IPS-11a (cell line): ENCODE measurements around the gene PLEKHA7.

ENCODE experiments used
- H3K4me3 ChIP-seq: one replicate; pipeline ENCODE4 v1.5.1; 2013; ENCODE audit warnings: low read depth, low read length, control low read depth

PLEKHA7 gene

GRCh38 chr11:16854979-16855378 lies 159.2 kb downstream of the PLEKHA7 start:
- H3K4me3 ChIP-seq, result no peak overlapping the region

- no peak overlapping the region for H3K4me3 ChIP-seq
These were observed 160.4 kb downstream of the PLEKHA7 start for GRCh38 chr11:16853859-16854258.

DNA sequence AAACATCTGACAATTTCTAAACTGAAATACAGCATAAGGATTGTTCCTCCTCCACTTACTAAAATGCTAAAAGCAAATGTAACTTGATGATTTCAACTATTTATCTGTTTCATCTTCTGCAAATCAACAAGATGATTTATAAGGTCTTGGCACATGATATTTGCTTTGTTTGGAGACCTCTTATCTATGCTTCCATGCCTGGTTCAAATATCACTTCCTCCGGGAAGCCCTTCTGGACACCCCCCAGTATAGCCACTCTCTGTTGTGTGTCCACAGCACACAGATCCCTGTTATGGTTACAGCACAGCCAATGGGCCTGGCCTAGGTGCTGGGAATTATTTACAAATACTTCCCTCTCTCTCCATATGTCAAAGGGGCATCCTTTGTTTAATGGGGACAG lies 160.9 kb downstream of the PLEKHA7 start:
- no peak overlapping the region for H3K4me3 ChIP-seq

- no peak overlapping the region for H3K4me3 ChIP-seq
These were observed 167.9 kb downstream of the PLEKHA7 start for GRCh38 chr11:16846305-16846704.

GRCh38 chr11:16844268-16844771 lies 169.9 kb downstream of the PLEKHA7 start:
- no peak overlapping the region for H3K4me3 ChIP-seq

GRCh38 chr11:16843294-16843693 lies 170.9 kb downstream of the PLEKHA7 start:
- no peak overlapping the region for H3K4me3 ChIP-seq

DNA sequence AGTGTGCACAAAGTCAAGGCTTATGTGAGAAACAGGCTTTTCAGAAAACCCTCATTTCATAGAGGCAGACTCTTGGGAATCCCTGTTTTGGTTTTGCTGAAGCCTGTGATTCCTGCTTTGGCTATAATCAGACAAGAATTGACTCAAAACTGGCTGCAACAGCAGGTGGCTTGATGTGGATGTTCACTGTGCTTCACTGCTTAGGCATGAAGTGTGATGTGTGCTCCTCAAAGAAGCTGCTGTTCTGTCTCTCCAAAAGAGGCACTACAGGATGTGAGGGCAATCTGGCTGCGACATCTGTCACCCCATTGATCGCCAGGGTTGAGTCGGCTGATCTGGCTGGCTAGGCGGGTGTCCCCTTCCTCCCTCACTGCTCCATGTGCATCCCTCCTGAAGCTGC lies 172.2 kb downstream of the PLEKHA7 start:
- no peak overlapping the region for H3K4me3 ChIP-seq

GRCh38 chr11:16841481-16841880 lies 172.7 kb downstream of the PLEKHA7 start:
- no peak overlapping the region for H3K4me3 ChIP-seq

DNA sequence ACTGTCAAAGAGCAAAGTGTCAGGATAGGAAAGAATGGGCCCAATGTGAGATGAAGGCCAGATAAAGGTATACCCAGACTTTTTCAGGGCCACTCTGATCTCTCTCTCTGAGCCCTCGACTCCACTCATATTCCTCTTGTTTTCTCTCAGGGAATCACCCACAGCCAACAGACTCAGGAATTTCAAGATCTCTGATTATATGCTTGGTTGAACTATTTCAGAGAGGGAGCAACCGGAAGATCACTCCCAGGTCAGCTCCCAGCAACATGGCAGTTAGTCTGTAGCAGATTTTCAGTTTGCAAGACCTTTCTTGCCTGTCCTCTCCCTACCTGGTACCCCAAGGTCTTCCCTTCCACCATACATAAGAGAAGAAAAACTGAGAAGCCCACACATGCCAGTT lies 173.3 kb downstream of the PLEKHA7 start:
- no peak overlapping the region for H3K4me3 ChIP-seq

GRCh38 chr11:16839821-16840220 lies 174.4 kb downstream of the PLEKHA7 start:
- no peak overlapping the region for H3K4me3 ChIP-seq

GRCh38 chr11:16834384-16834783 lies 179.8 kb downstream of the PLEKHA7 start:
- H3K4me3 ChIP-seq, result no peak overlapping the region

DNA sequence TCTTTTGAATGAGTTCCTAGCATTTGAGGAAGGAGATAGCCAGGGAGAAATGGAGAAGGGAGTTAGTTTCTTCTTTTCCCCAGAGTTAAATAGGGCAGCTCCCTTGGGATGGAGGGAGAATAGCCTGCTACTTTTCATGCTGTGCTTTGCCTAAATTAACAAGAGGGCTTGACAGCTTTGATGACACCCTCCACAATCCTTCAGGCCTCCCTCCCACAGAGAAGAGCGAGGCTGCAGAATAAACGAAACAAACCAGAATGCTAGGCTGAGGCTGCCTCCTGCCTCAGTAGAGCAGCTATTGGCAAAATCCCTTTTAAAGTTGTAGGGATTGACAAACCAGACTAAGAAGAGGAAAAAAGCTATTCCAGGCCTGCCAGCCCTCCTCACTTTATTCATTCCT lies 181.2 kb downstream of the PLEKHA7 start:
- no peak overlapping the region for H3K4me3 ChIP-seq

DNA sequence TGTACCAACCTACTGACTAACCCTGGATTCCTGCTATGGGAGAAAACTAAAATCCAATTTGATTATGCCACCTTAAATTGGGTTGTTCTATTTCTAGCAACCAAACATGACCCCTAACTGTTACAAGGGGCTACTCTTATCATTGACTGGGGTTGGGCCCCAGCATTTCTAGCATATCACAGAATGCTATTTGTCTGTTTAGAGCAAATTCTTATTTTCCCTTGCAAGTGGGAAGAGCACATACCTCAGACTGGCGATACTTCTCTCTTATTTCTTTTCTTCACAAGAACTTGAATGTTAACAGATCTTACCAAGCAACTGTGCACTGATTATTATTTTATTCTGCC lies 182.0 kb downstream of the PLEKHA7 start:
- H3K4me3 ChIP-seq, result no peak overlapping the region

GRCh38 chr11:16831316-16832192 lies 182.7 kb downstream of the PLEKHA7 start:
- H3K4me3 ChIP-seq, result no peak overlapping the region

DNA sequence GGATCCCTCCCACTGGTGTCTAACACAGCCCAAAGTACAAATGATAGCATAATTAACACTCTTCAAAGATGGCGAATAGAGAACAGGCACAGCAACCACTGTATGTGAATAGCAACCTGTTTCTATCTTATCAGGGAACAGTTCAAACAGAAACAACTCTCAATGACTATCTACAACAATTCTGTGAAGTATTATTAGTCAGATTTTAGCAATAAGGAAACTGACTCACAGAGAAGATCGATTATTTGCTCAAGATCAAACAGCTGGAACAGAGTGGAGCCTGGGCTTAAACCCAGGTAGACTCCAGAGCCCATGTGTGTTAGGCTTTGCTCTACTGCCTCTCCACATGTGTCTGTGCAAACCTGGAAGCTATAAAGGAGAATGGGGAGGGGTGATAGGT lies 187.1 kb downstream of the PLEKHA7 start:
- no peak overlapping the region for H3K4me3 ChIP-seq

DNA sequence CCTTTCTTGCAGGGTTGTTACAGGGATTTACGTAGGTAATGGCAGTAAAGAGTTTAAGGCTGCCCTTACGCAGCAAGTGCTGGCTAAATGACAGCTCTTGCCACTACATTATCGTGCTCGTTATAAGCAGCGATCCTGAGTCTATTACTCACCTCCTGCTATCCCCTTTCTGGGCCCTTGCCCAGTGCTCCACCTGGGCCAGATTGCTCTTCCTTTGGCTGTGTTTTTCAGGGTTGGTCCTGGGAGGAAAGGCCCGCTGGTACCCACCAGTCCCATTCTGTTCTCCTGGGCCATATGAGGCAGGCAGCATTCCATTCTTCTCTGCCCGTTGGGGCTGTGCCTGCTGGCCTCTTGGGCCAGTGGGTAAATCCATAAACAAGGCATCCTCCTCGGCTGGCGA lies 188.2 kb downstream of the PLEKHA7 start:
- no peak overlapping the region for H3K4me3 ChIP-seq

DNA sequence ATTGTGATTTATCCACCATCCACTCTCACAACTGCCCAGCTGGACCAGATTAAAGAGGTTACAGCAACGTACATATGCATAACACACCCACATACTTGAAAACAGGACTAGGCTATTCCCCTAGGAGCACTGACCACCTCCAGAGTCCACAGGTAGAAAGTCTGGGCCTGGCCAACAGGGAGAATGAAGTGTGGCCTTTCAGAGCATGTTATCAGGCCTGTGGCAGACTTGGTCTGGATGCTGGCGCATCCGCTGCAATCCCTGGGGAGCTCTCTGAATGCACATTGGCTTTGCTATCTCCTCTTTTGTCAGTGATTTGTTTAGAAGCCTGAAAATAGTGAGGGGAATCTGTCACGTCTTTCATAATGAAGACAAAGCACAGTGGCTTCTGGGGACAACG lies 189.1 kb downstream of the PLEKHA7 start:
- H3K4me3 ChIP-seq, result no peak overlapping the region

DNA sequence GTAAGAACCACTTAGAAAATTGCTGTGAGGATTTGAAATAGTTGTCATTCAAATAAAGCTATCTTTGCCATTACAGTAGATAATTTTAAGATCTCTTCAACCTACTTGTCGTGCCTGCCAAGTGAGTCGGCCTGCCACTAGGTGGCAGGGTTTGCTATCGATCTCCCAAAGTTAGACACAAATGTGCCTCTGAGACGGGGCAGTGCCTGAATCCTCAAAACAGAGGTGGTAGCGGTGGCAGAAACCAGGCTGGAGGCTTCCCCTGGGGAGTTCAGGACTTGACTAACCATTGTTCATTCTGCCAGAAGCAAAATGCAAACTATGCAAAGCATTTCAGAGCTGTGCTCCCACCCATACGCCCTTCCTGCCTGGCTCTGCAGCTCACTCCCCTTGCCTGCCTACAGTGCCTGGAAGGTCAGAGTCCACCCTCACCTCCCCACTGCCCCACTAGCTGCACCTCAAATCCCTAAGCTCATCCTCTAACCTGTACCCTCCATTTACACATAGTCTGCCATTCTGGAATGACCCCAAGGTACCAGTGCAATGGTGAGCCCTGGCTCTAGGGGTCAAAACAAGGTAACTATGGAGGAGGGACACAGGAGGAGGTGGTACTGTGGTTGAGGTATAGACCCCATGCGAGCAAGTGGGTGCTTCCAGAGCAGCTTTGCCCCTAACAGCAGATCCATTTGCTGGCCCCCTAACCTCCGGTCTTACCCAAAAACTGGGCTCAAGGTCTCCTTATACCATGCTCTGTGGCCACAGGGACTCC lies 193.7 kb downstream of the PLEKHA7 start:
- H3K4me3 ChIP-seq, result no peak overlapping the region

- no peak overlapping the region for H3K4me3 ChIP-seq
These were observed 195.9 kb downstream of the PLEKHA7 start for GRCh38 chr11:16818284-16818683.

- no peak overlapping the region for H3K4me3 ChIP-seq
These were observed 196.9 kb downstream of the PLEKHA7 start for GRCh38 chr11:16817351-16817750.

GRCh38 chr11:16816358-16817270 lies 197.6 kb downstream of the PLEKHA7 start:
- no peak overlapping the region for H3K4me3 ChIP-seq
